ENCODE data around the gene MAP4K4.

Gene MAP4K4

DNA sequence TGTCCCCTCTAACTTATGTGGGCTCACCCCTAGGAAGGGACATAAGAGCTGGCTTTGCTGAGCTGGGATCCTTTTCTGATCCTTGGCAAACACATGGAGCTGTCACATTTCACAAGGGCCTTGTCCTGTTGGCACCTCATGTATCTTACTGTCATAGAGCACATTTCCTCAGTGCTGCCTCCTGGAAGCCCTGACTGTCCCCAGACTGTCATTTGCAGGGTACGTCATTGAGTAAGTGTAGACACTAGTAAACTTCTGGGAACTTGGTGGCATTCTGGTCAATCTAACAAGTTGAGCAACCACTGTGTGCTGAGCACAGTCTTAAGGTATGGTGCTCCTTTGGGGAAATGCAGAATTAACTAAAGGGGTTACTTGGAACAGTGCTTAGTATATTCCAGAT lies 199.8 kb downstream of the MAP4K4 start:
- H4K20me1 ChIP-seq (ENCODE audit: insufficient read depth, low read length, poor library complexity, severe bottlenecking), result no peaks in the 10 kb centered on the region
- no peaks in the 10 kb centered on the region for H3K4me1 ChIP-seq (ENCODE audit: insufficient read depth, low read length, poor library complexity, severe bottlenecking)
- TF ChIP-seq, protein P1, sequence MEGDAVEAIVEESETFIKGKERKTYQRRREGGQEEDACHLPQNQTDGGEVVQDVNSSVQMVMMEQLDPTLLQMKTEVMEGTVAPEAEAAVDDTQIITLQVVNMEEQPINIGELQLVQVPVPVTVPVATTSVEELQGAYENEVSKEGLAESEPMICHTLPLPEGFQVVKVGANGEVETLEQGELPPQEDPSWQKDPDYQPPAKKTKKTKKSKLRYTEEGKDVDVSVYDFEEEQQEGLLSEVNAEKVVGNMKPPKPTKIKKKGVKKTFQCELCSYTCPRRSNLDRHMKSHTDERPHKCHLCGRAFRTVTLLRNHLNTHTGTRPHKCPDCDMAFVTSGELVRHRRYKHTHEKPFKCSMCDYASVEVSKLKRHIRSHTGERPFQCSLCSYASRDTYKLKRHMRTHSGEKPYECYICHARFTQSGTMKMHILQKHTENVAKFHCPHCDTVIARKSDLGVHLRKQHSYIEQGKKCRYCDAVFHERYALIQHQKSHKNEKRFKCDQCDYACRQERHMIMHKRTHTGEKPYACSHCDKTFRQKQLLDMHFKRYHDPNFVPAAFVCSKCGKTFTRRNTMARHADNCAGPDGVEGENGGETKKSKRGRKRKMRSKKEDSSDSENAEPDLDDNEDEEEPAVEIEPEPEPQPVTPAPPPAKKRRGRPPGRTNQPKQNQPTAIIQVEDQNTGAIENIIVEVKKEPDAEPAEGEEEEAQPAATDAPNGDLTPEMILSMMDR (conservative IDR thresholded peaks at IDR 0.05; ENCODE audit: low read length), result no peak
- TF ChIP-seq EZH2phosphoT487 (IDR thresholded peaks at IDR 0.05; ENCODE audit: borderline replicate concordance), result no peak
- no peak overlapping the region for H3K4me3 ChIP-seq (ENCODE audit: low read length, poor library complexity, severe bottlenecking)
- H3K4me2 ChIP-seq (ENCODE audit: low read depth, low read length, poor library complexity, severe bottlenecking), result no peak overlapping the region
- no peaks in the 10 kb centered on the region for H3K9me2 ChIP-seq (replicated peaks; ENCODE audit: low read depth, low read length)
- no peaks in the 10 kb centered on the region for H3K79me2 ChIP-seq (ENCODE audit: insufficient read depth, low read length)
- no peaks in the 10 kb centered on the region for H3K9me3 ChIP-seq (ENCODE audit: insufficient read depth, low read depth, low read length)
- peaks cover 16% of the 10 kb centered on the region; the same call in 1 of the 2 replicates for H3K36me3 ChIP-seq (ENCODE audit: insufficient read depth, low read length)
- no peak overlapping the region for H2AFZ ChIP-seq (ENCODE audit: low read length)
- no peaks in the 10 kb centered on the region for H3F3A ChIP-seq (ENCODE audit: low read depth)
- H3K9ac ChIP-seq (ENCODE audit: low read depth, low read length, poor library complexity, severe bottlenecking), result no peak overlapping the region
- no peaks in the 10 kb centered on the region for H3K27me3 ChIP-seq (ENCODE audit: insufficient read depth, low read length, poor library complexity, severe bottlenecking)

DNA sequence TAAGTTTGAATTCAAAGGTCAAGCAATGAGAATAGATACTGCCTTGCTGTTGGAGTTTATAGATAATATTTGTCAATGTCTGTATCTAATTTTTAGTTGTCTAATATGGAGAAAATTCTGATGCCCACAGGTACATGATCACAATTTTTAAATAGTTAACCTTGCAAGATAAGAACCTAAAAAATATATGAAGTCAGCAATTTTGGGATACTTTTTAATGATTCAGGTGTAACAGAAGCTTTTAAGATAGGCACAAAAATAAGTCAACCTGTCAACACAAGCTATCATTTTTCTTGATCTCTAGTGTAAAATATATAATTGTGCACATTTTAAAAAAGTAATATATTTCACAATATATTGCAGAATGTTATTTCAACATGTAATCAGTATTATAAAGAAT lies 201.8 kb downstream of the MAP4K4 start:
- Histone ChIP-seq H3K36me3 (ENCODE audit: insufficient read depth, low read length) (peaks cover 6% of the 10 kb centered on the region; the same call in 1 of the 2 replicates), H3K4me3 (ENCODE audit: low read length, poor library complexity, severe bottlenecking) (no peak overlapping the region), H3K4me2 (ENCODE audit: low read depth, low read length, poor library complexity, severe bottlenecking) (no peak overlapping the region), H3K4me1 (ENCODE audit: insufficient read depth, low read length, poor library complexity, severe bottlenecking) (no peaks in the 10 kb centered on the region), H2AFZ (ENCODE audit: low read length) (no peak overlapping the region), H3K79me2 (ENCODE audit: insufficient read depth, low read length) (no peaks in the 10 kb centered on the region), H3K9me2 (replicated peaks; ENCODE audit: low read depth, low read length) (no peaks in the 10 kb centered on the region), H3K9me3 (ENCODE audit: insufficient read depth, low read depth, low read length) (no peaks in the 10 kb centered on the region), H3K27me3 (ENCODE audit: insufficient read depth, low read length, poor library complexity, severe bottlenecking) (no peaks in the 10 kb centered on the region), H4K20me1 (ENCODE audit: insufficient read depth, low read length, poor library complexity, severe bottlenecking) (no peaks in the 10 kb centered on the region), H3F3A (ENCODE audit: low read depth) (no peaks in the 10 kb centered on the region), H3K9ac (ENCODE audit: low read depth, low read length, poor library complexity, severe bottlenecking) (no peak overlapping the region)
- TF ChIP-seq EZH2phosphoT487 (IDR thresholded peaks at IDR 0.05; ENCODE audit: borderline replicate concordance), result no peak
- TF ChIP-seq, protein P1 (conservative IDR thresholded peaks at IDR 0.05; ENCODE audit: low read length), result no peak

DNA sequence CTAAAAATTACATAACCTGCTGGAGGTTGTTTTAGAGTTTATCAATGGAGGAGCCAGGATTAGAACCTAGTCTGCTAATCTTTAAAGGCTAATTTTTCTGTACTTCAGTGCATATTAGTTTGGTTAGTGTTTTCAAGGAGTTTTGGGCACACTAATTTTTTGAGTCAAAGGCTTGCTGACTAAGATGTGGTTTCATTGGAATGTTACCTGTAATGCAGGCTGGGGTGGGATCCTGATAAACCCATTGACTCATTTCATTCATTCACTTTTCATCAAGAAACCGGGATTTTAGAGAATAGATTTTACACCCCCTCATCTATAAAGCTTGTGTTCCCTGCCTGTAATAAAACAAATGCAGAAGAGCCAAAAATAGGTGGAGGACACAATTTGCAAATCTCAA lies 202.4 kb downstream of the MAP4K4 start:
- Histone ChIP-seq H3K4me3 (ENCODE audit: low read length, poor library complexity, severe bottlenecking) (no peak overlapping the region), H3F3A (ENCODE audit: low read depth) (no peaks in the 10 kb centered on the region), H3K79me2 (ENCODE audit: insufficient read depth, low read length) (no peaks in the 10 kb centered on the region), H3K9me2 (replicated peaks; ENCODE audit: low read depth, low read length) (no peaks in the 10 kb centered on the region), H3K36me3 (ENCODE audit: insufficient read depth, low read length) (peaks cover 2% of the 10 kb centered on the region; the same call in 1 of the 2 replicates), H3K9ac (ENCODE audit: low read depth, low read length, poor library complexity, severe bottlenecking) (no peak overlapping the region), H3K4me1 (ENCODE audit: insufficient read depth, low read length, poor library complexity, severe bottlenecking) (no peaks in the 10 kb centered on the region), H2AFZ (ENCODE audit: low read length) (no peak overlapping the region), H4K20me1 (ENCODE audit: insufficient read depth, low read length, poor library complexity, severe bottlenecking) (no peaks in the 10 kb centered on the region), H3K4me2 (ENCODE audit: low read depth, low read length, poor library complexity, severe bottlenecking) (no peak overlapping the region), H3K27me3 (ENCODE audit: insufficient read depth, low read length, poor library complexity, severe bottlenecking) (no peaks in the 10 kb centered on the region), H3K9me3 (ENCODE audit: insufficient read depth, low read depth, low read length) (no peaks in the 10 kb centered on the region)
- TF ChIP-seq EZH2phosphoT487 (IDR thresholded peaks at IDR 0.05; ENCODE audit: borderline replicate concordance), result no peak
- TF ChIP-seq, protein P1 (conservative IDR thresholded peaks at IDR 0.05; ENCODE audit: low read length), result no peak
